GM10847 (cell line): ENCODE data around the gene ZC3H13.

Source experiments
- POLR2A ChIP-seq: IDR thresholded peaks from 2 replicates; pipeline ENCODE4 v1.6.1; 2011; ENCODE audit not compliant: insufficient read length; ENCODE audit errors: extremely low read depth

Gene ZC3H13

GRCh38 chr13:46041419-46041839 is 11.1 kb downstream of the ZC3H13 start:
- no peak for TF ChIP-seq POLR2A

GRCh38 chr13:46040763-46041162 is 11.8 kb downstream of the ZC3H13 start:
- no peak for TF ChIP-seq POLR2A

- no peak for TF ChIP-seq POLR2A
Observed at GRCh38 chr13:46039411-46040182, 12.9 kb downstream of the ZC3H13 start.

- TF ChIP-seq POLR2A: no peak
Observed at GRCh38 chr13:46038296-46038695, 14.2 kb downstream of the ZC3H13 start.

DNA sequence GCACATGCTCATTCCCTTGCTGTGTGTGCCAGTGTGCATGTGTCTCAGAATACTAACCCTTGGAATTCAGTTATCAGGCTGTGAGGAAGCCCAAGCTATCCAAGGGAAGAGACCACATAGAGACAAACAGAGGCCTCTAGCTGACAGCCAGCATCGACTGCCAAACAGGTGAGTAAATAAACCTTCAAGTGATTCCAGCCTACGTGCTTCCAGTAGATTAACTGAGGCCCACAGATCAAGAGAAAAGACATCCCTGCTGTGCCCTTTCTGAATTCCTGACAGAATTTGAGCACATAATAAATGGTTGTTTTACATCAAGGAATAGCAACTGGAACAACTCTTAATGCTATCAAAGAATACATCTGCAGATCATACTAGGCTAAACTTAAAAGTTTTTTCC is 17.5 kb downstream of the ZC3H13 start:
- TF ChIP-seq POLR2A: no peak

DNA sequence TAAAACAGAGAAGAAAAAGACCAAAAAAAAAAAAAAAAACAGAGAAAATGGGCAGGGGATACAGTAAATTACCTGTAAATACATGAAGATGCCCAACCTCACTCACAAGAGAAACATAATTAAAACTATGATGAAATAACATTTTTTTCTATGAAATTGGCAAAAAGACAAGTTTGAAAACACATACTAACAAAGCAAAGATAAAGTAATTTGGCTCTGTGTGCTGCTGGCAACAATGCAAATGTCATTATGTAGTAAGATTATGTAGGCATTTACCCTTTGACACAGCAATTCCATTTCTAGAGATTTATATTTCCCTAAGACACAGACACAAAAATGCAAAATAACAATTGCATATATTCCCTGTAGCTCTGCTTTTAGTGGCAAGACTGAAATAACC is 20.2 kb downstream of the ZC3H13 start:
- no peak for TF ChIP-seq POLR2A

DNA sequence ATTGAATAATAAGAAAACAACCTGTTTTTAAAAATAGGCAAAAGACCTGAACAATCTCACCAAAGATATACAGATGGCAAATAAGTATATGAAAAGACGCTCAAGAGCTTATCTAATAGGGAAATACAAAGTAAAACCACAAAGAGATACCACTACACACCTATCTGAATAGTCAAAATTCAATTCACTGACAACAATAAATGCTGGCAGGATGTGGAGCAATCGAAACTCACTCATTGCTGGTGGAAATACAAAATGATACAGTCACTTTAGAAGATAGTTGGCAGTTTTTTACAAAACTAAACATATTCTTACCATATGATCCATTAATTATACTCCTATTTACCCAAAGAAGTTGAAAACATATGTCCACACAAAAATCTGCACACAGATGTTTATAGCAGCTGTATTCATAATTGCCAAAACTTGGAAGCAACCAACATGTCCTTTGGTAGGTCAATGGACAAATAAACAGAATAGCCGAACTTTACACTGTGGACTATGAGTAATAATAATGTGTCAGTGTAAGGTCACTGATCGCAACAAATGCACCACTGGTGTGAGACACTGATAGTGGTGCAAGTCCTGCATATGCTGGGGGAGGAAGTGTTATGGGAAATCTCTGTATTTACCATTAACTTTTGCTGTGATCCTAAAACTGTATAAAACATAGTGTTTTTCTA is 20.8 kb downstream of the ZC3H13 start:
- TF ChIP-seq POLR2A: no peak

GRCh38 chr13:46025157-46025556 is 27.4 kb downstream of the ZC3H13 start:
- no peak for TF ChIP-seq POLR2A

DNA sequence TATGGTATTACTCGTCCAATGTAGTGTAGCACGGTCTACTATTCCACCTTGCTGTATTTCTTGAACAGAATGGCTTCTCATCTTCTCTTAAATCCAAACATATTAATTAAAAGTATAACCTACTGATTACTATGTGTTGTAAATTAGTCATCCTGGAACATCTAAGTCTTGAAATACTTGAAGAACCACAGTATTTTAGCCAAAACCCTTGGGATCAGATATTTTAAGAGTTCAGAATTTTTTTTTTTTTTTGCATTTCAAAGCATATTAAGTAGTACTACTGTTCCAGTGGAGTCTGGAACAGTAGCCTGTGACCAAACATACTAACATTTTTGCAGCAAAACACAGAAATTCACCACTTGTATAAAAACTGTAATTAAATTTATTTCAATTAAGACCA is 30.1 kb downstream of the ZC3H13 start:
- no peak for TF ChIP-seq POLR2A

DNA sequence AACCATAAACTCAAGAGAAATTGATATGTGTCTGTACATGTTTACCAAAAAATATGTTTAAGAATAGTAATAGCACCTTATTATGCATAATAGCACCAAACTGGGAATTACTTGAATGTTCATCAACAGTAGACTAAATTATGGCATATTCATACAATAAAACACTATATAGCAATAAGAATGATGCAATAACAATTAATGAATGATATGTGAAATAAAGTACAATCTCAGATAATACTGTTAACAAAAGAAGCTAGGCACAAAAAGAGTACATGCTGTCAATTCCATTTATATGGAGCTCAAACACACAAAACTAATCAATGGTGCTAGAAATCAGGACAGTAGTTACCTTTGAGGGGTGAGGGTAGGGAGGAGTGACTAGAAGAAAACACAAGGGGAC is 36.3 kb downstream of the ZC3H13 start:
- no peak for TF ChIP-seq POLR2A

- TF ChIP-seq POLR2A: no peak
Observed at GRCh38 chr13:46015366-46015765, 37.2 kb downstream of the ZC3H13 start.

GRCh38 chr13:46012404-46012803 is 40.1 kb downstream of the ZC3H13 start:
- TF ChIP-seq POLR2A: no peak

GRCh38 chr13:46010148-46010547 is 42.4 kb downstream of the ZC3H13 start:
- no peak for TF ChIP-seq POLR2A

DNA sequence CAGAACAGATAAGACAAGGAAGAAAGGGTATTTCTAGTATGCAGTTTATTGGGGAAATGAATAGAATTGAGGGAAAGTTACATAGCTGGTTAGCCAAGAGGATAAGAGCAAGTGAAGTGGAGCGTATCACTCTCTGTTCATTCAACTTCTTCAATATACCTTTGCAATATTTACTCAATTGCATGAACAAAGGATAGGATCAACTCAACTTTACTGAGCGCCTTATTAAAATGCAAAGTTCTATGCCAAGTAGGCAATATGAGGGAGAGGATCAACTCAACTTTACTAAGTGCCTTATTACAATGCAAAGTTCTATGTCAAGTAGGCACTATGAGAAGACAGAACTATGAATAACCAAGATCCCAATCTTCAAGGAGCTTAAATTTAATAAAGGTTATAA is 43.9 kb downstream of the ZC3H13 start:
- TF ChIP-seq POLR2A: no peak

DNA sequence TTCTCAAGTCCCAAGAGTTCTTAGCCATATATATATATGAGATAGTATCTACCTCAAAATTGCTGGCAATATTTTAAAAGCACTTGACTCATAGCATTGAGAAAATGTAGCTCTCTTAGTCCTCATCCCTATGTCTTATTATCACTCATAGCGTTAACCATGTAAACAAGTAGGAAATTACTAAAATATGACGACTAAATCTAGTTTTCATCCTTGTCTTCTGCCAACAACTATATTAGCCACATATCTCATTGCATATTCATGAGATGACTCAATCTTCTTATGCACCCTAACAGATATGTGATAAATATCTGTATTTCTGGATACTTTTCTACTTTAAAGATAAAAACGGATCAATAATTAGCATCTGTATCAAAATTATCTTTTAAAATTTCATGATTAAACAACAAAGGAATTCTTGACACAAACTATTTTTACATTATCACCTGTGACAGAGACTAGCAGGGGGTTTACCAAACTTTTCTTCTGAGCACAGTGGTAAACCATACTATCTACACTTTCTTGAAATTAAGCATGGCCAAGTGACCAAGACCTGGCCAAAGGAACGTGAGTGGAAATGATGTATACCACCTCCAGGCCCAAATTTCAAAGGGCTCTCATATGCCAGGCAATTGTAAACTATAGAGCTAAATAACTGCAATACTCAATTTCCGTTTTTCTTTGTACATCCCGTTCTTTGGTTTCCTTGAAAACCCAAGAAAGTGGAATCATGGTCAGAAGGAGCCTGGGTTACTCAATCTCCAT is 45.7 kb downstream of the ZC3H13 start:
- TF ChIP-seq POLR2A: no peak

DNA sequence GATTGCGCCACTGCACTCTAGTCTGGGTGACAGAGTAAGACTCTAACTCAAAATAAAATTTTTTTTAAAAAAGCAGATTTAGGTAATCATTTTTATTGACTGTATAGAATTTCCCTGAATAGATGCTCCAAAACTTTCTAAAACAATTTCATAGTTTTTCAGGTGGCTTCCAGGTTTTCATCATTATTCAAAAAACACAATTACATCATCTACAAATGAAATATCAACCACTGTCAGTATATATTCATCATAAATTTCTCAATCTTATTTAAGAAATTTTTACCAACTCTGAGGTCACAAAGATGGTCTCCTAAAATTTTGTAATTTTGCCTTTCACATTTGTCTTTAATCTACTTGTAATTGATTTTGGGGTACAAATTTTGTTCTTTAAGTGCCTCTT is 48.1 kb downstream of the ZC3H13 start:
- TF ChIP-seq POLR2A: no peak

DNA sequence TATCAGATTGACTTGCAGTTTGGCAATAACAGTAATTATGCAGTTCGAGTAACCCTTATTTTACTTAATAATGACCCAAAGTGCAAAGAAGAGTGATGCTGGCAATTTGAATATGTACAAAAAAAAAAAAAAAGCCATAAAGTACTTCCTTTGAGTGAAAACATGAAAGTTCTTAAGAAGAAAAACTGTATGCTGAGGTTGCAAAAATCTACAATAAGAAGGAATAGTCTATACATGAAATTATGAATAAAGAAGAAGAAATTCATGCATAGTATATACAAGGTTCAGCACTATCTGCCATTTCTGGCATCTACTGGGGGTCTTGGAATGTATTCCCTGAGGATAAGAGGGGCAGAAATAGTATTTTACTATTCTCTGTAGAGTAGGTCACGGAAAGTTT is 55.9 kb downstream of the ZC3H13 start:
- no peak for TF ChIP-seq POLR2A

GRCh38 chr13:45995245-45995644 is 57.3 kb downstream of the ZC3H13 start:
- no peak for TF ChIP-seq POLR2A
